Transverse colon (tissue), 4 donors: ENCODE measurements around the gene NUB1.

ENCODE experiments used
- POLR2A ChIP-seq: fragments of 450-650 bp; IDR thresholded peaks from one replicate; pipeline ENCODE4 v1.6.1; 2016; ENCODE audit warnings: antibody characterized with exemption, mild to moderate bottlenecking, moderate library complexity
- POLR2AphosphoS5 ChIP-seq, 3 donors: sonication (generic); formaldehyde crosslinking; IDR thresholded peaks; one replicate each; pipeline ENCODE4 v1.6.1; 2016; ENCODE audit warnings: antibody characterized with exemption in 3 of 3
- TF ChIP-seq, protein P1 (sequence below), 5 experiments: fragments of 200-600 bp in 3 of 5; fragments of 450-650 bp in 2 of 5; sonication (generic) in 3 of 5; IDR thresholded peaks; 1 replicate in 2 of 5; 2 replicates in 3 of 5; pipeline ENCODE4 v1.5.1; 2016 to 2017; ENCODE audit warnings: antibody characterized with exemption in 5 of 5, inconsistent platforms in 3 of 5, mild to moderate bottlenecking in 2 of 5, moderate library complexity in 1 of 5

- TF ChIP-seq, protein P1, sequence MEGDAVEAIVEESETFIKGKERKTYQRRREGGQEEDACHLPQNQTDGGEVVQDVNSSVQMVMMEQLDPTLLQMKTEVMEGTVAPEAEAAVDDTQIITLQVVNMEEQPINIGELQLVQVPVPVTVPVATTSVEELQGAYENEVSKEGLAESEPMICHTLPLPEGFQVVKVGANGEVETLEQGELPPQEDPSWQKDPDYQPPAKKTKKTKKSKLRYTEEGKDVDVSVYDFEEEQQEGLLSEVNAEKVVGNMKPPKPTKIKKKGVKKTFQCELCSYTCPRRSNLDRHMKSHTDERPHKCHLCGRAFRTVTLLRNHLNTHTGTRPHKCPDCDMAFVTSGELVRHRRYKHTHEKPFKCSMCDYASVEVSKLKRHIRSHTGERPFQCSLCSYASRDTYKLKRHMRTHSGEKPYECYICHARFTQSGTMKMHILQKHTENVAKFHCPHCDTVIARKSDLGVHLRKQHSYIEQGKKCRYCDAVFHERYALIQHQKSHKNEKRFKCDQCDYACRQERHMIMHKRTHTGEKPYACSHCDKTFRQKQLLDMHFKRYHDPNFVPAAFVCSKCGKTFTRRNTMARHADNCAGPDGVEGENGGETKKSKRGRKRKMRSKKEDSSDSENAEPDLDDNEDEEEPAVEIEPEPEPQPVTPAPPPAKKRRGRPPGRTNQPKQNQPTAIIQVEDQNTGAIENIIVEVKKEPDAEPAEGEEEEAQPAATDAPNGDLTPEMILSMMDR (IDR thresholded peaks at IDR 0.05) = no peak
- TF ChIP-seq POLR2A (no peak), POLR2AphosphoS5 (IDR thresholded peaks at IDR 0.05) (no peak)
These were observed 11.4 kb upstream of the NUB1 start for GRCh38 chr7:151330181-151330580.
